ENCODE measurements around the gene BRMS1.
"Not testable (repeated sequence)": the region's sequence is repeated elsewhere in the genome, so short reads cannot be mapped to it uniquely, and the experiment has no call there.

The BRMS1 gene

GRCh38 chr11:66362481-66363147, 17.7 kb upstream of the BRMS1 start:
- no peak for DNase-seq

GRCh38 chr11:66361502-66361941, 16.6 kb upstream of the BRMS1 start:
- no peak for DNase-seq

GRCh38 chr11:66360406-66361073, 15.6 kb upstream of the BRMS1 start:
- DNase-seq, result no peak

GRCh38 chr11:66359662-66360087, 14.8 kb upstream of the BRMS1 start:
- no peak for DNase-seq

GRCh38 chr11:66350560-66351235, 5.8 kb upstream of the BRMS1 start:
- not testable (repeated sequence) for DNase-seq

GRCh38 chr11:66349084-66349386, 4.1 kb upstream of the BRMS1 start:
- DNase-seq, result no peak

- DNase-seq, result peak; percentile 89
Observed at GRCh38 chr11:66347425-66348276, 2.7 kb upstream of the BRMS1 start, which contains the start of gene B4GAT1. TSS of gene B4GAT1 (minus strand) at chr11:66347629. CDS start at chr11:66347545, 84 bp downstream.

- DNase-seq, result no peak
Observed at GRCh38 chr11:66346476-66347424, 1.8 kb upstream of the BRMS1 start.

- no peak for DNase-seq
Observed at GRCh38 chr11:66345316-66345649, 379 bp upstream of the BRMS1 start.

GRCh38 chr11:66343176-66343575, 1.7 kb downstream of the BRMS1 start:
- no peak for DNase-seq

- DNase-seq, result no peak
Observed at GRCh38 chr11:66341502-66342126, 3.3 kb downstream of the BRMS1 start.

GRCh38 chr11:66340596-66341501, 4.1 kb downstream of the BRMS1 start:
- no peak for DNase-seq

- DNase-seq, result no peak
Observed at GRCh38 chr11:66339686-66340483, 5.0 kb downstream of the BRMS1 start.

- DNase-seq, result no peak
Observed at GRCh38 chr11:66339162-66339675, 5.7 kb downstream of the BRMS1 start.

GRCh38 chr11:66338276-66339161, 6.4 kb downstream of the BRMS1 start:
- DNase-seq, result no peak

GRCh38 chr11:66337103-66337899, 7.6 kb downstream of the BRMS1 start:
- no peak for DNase-seq
